ENCODE results near the gene ZNF394.
A peak's percentile ranks its signal among the peaks of the same experiment; 100 is the strongest.

The ZNF394 gene

GRCh38 chr7:99490878-99491277, 9.2 kb downstream of the ZNF394 start:
- no peak for DNase-seq

- DNase-seq: no peak
Observed at GRCh38 chr7:99489235-99489634, 10.8 kb downstream of the ZNF394 start.

- DNase-seq: no peak
Observed at GRCh38 chr7:99485094-99485493, 15.0 kb downstream of the ZNF394 start.

- no peak for DNase-seq
Observed at GRCh38 chr7:99478464-99479440, 21.3 kb downstream of the ZNF394 start.

- no peak for DNase-seq
Observed at GRCh38 chr7:99476107-99476506, 24.0 kb downstream of the ZNF394 start.

- DNase-seq: no peak
Observed at GRCh38 chr7:99473315-99473596, 26.8 kb downstream of the ZNF394 start.

- peak; percentile 83 for DNase-seq
Observed at GRCh38 chr7:99472561-99473314, 27.3 kb downstream of the ZNF394 start, which contains the start of gene ZNF789. Gene ZNF789 (plus strand): TSS chr7:99472890. CDS start chr7:99476457, 3,567 bp downstream.

- no peak for DNase-seq
Observed at GRCh38 chr7:99469381-99470065, 30.6 kb downstream of the ZNF394 start.

- DNase-seq: no peak
Observed at GRCh38 chr7:99468336-99468918, 31.7 kb downstream of the ZNF394 start.

GRCh38 chr7:99465421-99465768, 34.7 kb downstream of the ZNF394 start:
- DNase-seq: no peak

GRCh38 chr7:99461221-99461620, 38.9 kb downstream of the ZNF394 start:
- DNase-seq: no peak

- DNase-seq: no peak
Observed at GRCh38 chr7:99460651-99461050, 39.4 kb downstream of the ZNF394 start.

GRCh38 chr7:99459087-99459486, 41.0 kb downstream of the ZNF394 start:
- DNase-seq: no peak

GRCh38 chr7:99457650-99458493, 42.2 kb downstream of the ZNF394 start:
- DNase-seq: no peak

GRCh38 chr7:99457050-99457649, 42.9 kb downstream of the ZNF394 start:
- no peak for DNase-seq

- no peak for DNase-seq
Observed at GRCh38 chr7:99456288-99456687, 43.8 kb downstream of the ZNF394 start.

GRCh38 chr7:99455874-99456273, 44.2 kb downstream of the ZNF394 start:
- DNase-seq: no peak

- DNase-seq: no peak
Observed at GRCh38 chr7:99453105-99453504, 47.0 kb downstream of the ZNF394 start.

- no peak for DNase-seq
Observed at GRCh38 chr7:99452541-99452940, 47.5 kb downstream of the ZNF394 start.

- no peak for DNase-seq
Observed at GRCh38 chr7:99451936-99452335, 48.1 kb downstream of the ZNF394 start.

- DNase-seq: no peak
Observed at GRCh38 chr7:99449326-99449725, 50.8 kb downstream of the ZNF394 start.

GRCh38 chr7:99448855-99449254, 51.2 kb downstream of the ZNF394 start:
- no peak for DNase-seq

All from NCI-H187 treated with DMSO at 0.1 percent for 48 hours (cell line).